Inferior parietal cortex (tissue), 1 donor: ENCODE data around the gene RGPD8.
"Not testable (repeated sequence)": the region's sequence is repeated elsewhere in the genome, so short reads cannot be mapped to it uniquely, and the experiment has no call there.

ENCODE experiments used
- DNase-seq: peaks from one replicate; pipeline ENCODE4 v3.0.0-alpha.2; 2016; ENCODE audit errors: extremely low spot score

RGPD8 gene

DNA sequence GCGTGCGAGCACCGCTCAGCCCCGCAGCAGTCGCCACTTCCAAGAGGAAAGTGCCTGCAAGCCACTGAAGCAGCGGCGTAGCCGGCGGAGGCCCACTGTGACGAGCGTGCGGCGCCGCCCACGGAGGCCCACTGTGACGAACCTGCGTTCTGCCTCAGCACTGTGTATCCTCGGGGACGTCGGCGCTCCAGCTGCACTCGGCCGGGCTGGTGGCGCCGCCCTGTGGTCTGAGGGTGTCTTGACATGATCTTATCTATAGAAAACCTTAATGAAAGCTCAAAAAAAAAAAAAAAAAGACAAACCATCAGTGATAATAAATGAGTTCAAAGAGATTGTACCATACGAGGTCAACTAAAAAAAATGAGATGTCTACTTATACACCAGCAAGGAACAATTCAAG, at the start of gene RGPD8:
RGPD8 (minus strand) TSS at position 166 of the 400 bp plus-strand sequence. CDS start 192 bp downstream, outside the sequence.
- peak; percentile 88 for DNase-seq

DNA sequence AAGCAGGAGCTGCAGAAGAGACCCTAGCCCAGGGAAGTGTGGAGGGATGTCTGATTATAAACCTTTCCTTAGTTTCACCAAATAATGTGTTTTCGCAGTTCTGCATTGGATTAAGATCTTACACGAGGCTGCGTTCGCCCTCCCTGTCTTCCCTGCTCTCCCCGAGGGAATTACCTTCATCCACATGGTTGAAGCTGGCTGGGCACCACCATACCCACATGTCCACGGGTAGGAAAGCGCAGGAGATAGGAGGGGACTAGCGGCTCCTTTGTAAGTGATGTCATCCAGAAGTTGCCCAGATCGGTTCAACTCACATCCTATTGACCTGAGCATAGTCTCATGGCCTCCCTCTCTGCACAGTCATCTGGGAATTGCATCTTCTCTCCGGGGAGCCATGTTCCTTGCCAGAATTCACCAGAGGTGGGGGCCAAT, 49.6 kb upstream of the RGPD8 start:
- DNase-seq: no peak

DNA sequence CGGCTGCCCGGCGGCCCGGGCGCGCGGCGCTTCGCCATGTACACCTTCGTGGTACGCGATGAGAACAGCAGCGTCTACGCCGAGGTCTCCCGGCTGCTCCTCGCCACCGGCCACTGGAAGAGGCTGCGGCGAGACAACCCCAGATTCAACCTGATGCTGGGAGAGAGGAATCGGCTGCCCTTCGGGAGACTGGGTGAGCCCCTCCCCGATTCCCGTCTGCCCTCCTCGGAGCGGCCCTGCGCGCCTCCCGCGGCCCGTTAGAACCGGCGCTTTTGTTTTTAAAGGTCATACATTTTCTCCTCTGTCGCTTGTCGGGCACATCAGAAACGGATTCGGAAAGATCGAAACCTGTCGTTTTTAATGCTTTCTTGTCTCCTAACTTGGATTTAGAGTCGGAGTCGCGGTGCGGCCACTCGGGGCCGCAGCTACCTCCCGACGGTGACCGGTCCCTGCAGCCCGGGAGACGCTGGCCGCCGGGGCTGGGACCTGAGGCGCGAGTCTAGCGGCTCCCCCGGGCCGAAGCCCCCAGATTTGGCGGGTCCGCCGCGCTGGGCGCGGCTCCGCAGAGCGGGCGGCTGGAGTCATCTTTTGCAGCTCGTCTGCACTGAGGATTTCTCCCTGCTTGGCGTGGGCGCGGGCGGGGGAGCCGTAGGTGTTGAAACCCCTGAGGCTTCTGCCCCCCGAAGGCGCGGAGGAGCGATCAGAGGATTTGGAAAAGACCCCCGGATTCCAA, 49.0 kb upstream of the RGPD8 start:
- DNase-seq: no peak

DNA sequence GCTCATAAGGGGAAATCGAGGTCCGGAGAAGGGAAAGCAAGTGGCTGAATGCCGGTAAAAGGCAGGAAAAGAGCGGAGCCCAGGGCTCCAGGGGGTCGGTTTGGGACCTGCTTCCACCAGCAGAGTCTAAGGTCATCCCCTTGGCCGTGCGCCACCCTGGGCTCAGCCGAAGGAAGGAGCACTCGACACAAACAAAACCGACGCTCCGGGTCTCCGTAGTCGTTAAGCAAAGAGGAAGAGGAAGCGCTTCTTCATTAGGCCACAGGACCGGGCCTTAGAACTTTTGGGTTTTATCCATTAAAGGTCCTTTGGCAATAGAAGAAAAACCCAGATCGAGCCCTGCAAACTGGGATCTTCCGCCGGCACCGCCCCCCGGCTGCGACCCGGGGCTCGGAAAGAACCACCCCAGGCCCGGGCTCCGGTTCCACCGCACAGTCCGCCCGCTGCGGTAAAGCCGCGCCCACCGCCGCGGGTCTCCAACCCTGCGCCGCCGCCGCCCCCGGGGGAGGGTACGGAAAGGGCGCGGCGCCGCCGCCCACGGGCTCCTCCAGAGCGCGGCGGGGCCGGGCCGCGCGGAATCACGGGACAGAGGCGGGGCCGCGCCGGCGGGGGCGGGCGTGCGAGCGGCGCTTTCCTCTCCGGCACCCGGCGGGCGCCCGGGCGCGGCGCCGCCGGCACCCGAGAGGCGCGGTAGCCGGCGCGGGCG, 48.2 kb upstream of the RGPD8 start, which contains the start of gene TTL:
TTL (plus strand) TSS at position 629 of the 706 bp plus-strand sequence. CDS start 189 bp downstream, outside the sequence.
- DNase-seq: peak; percentile 73

DNA sequence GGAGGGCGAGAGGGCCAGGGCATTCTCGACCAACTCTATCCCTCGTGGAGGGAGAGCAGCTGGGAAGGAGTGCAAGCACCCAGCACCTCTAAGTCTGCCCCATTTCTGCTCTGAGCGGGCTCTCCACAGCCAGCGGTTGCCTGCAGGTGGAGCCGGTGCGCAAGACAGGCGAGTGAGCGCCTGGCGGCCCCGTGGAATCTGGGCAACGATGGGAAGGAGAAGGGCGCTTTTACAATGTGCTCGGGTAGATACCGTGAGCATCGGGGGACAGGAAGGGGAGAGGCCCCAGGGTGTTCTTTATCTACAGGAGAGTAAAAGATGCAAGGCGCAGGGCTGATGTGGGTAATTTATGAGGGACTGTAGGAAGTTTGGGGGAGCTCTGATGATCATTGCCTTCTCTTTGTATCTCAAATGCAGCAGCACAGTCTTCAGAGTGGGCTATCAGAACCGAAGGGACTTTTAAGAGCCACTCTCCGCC, 47.6 kb upstream of the RGPD8 start:
- DNase-seq: peak; percentile 84

DNA sequence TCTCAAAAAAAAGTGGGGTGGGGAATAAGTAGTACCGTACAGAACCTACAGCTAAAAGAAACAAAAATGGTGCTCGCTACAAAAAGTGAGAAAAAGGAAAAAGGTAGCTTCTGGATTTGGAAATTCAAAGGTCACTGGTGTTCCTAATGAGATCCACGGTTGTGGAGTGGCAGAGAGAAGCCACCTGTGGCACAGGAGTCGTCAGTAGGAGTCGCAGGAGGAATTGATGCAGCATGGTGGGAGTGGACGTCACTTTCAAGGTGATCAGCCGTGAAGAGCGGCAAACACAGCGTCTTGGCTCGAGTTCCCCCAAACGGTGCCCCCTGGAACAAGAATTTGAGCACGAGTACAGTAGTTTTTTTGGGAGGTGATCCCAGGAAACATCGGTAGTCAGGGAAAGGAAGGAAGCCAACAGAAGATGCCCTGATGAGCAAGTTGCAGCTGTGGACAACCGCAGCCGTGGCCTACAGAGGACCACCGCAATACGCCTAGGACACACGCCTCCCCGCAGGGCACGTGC, 47.1 kb upstream of the RGPD8 start:
- DNase-seq: no peak

DNA sequence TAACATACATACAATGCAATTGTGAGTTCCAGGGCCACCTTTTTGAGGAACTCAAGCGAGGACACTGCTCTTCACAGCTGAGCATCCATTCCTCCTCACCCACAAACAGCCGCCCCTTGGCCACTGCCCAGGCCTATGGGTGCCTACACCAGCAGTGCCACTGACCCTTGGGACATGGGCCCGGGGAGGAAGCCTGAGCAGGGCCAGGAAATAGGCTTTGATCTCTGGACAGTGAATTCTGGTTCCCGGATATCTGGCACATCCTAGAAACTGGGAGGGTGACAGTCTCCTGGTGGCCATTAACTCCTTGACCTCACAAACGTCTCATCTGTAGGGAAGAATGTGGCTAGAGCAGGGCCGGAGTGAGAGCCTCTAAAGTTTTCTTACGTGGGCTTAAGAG, 43.0 kb upstream of the RGPD8 start:
- DNase-seq: no peak

DNA sequence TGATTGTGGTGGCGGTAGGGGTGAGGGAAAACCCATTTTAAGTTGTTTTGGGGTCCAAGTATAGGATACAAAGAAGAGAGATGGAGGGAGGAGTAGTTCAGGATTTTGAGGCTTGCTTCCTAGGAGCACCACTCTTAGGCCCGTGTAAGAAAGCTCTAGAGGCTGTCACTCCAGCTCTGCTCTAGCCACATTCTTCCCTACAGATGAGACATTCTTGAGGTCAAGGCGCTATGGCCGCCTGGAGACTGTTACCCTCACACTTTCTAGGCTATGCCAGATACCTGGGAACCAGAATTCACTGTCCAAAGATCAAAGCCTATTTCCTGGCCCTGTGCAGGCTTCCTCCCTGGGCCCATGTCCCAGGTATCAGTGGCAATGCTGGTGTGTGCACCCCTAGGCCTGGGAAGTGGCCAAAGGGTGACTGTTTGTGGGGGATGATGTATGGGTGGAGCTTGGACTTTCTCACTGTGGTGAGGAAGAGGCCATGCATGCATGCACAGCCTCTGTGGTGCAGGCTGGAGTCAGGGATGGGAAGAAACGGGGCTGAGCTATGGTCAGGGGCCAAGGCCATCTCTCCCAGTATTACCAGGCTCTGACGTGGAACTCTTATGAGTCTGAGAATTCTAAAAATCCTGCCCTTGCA, 41.5 kb upstream of the RGPD8 start:
- no peak for DNase-seq

DNA sequence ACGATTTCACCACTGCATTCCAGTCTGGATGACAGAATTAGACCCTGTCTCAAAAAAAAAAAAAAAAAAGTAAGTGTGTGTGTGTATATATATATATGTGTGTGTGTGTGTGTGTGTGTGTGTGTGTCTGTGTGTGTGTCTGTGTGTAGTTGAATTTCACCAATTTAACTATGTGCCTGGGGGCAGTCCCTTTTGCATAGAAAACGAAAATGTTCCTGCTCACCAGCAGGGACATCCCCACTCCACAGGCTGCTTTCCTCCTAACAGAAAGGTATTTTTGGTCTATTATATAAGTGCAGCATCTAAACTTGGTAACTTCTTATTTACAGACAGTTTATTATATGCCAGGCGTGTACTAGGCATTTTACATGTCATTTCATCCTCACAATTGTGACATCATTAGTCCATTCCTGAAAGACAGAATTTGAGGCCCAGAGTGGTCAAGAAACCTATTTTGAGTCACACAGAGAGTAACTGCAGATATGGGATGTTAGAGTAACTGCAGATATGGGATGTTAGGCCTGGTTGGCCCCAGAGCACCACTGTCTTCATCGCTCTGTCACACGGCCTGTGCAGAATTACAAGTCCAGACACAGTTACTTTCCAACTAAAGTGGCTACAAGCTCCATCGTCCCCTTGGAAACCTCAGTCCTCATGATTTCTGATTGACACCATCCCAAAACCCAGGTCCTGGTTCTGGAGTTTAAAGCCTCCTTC, 39.3 kb upstream of the RGPD8 start:
- DNase-seq: no peak

DNA sequence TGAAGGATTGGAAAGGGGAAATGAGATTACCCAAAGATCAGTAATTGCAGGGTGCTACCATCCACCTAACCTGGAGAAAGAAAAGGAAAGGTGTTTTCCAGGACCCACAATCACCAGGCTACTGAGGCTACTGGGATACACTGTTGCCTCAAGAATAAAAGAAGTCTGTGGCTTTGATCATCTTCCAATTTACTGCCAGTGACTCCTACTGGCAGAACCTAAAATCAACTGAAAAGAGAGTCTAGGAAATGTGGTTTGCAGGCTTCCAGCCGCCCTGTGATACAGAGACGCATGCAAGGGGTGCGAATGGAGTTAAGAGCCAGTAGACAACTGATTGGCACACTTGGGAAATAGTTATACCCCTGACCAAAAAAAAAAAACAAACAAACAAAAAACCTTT, 31.9 kb upstream of the RGPD8 start:
- DNase-seq: no peak

DNA sequence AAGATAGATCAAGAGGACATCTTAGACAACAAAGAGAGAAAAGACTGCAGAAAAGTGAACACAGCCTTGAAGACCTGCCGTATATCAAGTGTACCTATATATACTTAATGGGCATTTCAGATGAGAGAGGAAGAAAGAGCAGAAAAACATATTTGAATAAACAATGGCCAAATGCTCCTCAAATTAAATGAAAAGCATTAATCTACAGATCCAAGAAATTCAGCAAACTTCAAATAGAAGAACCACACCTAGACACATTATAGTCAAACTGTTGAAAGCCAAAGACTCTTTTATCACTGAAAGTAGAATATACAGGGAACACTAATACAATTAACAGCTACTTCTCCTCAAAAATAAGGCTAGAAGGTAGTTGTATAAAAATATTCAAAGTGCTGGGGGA, 29.8 kb upstream of the RGPD8 start:
- no peak for DNase-seq

DNA sequence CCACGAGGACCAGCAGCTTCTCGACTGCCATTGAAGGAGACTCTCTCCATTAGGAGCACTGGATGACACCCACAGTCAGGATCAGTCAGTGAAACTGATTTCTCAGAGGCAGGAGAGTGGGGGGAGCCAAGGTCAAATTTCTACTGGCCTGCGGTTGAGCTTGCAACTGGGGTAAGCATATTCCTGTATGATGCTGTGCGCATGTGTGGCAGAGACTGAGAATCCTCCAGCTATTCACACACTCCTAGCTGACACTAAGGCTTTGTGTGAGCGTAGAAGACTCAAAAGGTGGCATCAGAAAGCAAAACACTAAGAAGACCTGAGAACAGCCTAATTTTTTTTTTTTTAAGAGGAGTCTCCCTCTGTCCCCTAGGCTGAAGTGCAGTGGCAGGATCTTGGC, 28.7 kb upstream of the RGPD8 start:
- DNase-seq: no peak

DNA sequence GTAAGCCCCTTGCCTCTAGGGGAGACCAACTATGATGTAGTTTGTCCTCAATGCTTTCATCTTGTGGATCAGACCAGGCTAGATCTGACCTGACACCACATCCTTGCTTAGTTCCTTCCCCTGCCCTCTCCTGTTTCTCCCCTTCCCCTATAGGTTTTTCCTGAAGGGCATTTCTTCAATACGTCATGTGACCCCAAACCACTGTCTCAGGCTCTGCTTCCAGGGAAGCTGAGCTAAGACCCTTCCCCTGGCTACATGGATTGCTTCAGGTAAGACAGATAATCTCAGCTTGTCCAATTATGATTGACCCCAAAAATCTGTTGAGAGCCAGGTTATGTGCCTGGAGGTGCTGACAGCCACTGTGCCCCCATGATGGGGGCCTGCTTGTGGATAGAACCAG, 25.9 kb upstream of the RGPD8 start:
- DNase-seq: no peak

DNA sequence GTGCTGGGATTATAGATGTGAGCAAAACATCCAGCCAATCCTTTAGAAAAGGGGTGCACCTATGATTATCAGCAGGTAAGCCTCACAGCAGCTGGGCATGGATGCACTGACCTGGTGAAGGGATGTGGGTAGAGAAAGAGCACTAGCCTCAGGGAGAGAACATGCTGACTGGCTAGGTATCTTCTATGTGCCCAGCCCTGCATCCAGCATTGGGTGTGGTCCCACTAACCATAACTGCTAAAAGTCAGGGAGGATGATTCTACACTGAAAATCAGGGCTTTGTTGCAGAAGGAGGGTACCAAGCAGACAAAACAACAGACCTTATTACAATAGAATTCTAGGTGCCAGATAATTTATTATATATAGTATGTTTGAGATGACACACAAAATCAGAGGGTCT, 21.1 kb upstream of the RGPD8 start:
- no peak for DNase-seq

DNA sequence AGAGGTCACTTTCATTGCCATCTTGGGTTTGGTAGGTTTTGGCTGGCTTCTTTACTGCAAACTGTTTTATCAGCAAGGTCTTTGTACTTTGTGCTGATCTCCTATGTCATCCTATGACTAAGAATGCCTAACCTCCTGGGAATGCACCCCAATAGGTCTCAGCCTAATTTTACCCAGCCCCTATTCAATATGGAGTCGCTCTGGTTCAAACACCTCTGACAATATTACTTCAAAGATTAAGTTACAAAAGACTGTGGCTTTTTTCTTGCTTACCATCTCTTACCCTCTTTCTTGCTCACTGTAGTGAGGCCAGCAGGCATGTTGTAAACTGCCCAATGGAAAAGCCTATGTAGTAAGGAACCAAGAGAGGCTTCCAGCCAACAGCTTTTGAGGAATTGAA, 17.9 kb upstream of the RGPD8 start:
- DNase-seq: no peak

DNA sequence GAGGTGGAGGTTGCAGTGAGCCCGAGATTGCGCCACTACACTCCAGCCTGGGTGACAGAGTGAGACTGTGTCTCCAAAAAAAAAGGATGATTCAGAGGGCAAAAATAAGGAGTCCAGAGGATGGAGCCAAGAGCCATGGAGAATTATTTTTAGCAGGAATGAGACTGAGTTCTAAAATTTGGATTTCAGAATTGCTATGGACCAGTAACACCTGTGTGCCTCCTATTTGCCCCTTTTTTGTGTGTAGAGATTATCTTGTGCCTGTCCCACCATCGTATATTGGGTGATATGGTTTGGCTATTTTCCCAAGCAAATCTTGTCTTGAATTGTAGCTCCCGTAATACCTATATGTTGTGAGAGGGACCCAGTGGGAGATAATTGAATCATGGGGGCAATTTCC, 16.4 kb upstream of the RGPD8 start:
- DNase-seq: no peak

DNA sequence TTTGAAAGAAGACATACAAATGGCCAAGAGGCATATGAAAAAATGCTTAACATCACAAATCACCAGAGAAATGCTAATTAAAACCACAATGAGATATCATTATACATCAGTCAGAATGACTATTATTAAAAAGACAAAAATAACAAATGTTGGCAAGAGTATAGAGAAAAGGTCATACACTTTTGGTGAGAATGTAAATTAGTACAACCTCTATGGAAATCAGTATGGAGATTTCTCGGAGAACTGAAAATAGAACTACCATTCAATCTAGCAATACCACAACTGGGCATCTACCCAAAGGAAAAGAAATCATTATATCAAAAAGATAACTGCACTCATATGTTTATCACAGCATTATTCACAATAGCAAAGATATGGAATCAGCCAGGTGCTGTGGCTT, 10.8 kb upstream of the RGPD8 start:
- DNase-seq: not testable (repeated sequence)

DNA sequence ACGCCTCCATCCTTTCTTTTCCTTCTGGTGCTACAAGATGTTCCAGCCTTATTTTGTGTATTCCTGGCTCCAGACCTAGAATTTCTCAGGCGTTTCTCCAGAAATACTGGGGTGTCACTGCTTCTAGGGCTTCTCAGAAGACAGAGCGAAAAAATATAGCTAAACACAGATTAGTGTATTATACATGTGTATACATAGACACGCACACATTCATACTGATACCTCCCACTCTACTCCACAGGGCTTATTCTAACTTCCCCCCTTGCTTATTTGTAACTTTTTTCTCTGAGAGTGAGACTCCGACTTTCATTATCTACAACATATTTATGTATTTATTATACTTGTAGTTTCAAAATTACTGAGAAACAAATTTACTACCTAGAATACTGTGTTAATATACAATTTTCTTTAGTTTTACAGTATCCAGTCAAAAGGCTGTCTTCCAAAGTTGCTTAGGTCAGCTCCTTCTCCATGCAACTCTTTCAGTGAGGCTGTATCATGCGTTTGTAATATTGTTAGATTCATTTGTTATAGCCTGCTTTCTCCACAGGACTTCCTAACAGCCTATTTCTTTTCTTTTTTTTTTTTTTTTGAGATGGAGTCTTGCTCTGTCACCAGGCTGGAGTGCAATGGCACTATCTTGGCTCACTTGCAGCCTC, 5.3 kb upstream of the RGPD8 start:
- DNase-seq: not testable (repeated sequence)

DNA sequence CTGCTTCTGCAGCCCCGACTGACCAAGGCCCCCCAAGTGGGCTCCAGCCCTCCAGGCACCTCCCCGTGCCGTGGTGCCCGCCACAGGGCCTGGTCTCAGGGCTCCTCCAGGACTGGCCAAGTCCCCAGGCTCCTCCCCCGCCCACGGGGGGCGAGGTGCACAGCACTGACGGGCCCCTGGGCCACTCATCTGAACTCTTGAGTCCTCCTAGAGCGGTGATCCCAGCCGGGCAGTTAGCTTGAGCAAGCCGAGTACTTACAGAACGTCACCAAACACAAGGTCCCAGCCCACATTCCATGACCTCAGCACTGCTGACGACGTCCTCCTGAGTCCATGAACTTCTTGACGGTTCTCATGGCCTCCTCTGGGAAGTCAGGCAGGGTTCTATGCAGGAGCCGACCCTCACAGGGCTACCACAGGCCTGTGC, 4.0 kb upstream of the RGPD8 start:
- DNase-seq: not testable (repeated sequence)

DNA sequence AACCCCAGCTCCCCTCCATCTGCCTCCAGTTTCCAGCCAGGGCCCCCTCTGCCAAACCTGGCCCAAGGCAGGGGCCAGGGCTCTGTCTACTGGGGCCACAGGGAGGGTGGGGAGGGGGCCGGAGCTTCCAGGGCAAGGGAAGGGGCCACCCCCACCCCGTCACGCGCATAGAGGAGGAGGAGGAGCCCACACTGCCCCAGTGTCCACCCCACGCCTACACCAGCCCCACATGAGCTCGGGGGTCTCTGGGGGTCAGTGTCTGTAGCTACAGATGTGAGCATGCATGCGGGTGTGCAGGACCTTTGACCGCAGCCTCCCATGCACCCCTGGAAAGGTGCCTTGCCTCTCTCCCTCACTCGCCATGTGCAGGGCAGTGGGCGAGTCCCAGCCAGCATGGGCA, 3.5 kb upstream of the RGPD8 start:
- DNase-seq: not testable (repeated sequence)
